ENCODE measurements around the gene ABHD8. TPM values are rescaled to one million over a fixed set of nuclear protein-coding genes. Genes with fewer than 3 reads are reported as not detected.

Gene ABHD8
- total and polyA plus RNA-seq, 2 experiments from 2014 or later = 5.5 to 16.5 TPM

DNA sequence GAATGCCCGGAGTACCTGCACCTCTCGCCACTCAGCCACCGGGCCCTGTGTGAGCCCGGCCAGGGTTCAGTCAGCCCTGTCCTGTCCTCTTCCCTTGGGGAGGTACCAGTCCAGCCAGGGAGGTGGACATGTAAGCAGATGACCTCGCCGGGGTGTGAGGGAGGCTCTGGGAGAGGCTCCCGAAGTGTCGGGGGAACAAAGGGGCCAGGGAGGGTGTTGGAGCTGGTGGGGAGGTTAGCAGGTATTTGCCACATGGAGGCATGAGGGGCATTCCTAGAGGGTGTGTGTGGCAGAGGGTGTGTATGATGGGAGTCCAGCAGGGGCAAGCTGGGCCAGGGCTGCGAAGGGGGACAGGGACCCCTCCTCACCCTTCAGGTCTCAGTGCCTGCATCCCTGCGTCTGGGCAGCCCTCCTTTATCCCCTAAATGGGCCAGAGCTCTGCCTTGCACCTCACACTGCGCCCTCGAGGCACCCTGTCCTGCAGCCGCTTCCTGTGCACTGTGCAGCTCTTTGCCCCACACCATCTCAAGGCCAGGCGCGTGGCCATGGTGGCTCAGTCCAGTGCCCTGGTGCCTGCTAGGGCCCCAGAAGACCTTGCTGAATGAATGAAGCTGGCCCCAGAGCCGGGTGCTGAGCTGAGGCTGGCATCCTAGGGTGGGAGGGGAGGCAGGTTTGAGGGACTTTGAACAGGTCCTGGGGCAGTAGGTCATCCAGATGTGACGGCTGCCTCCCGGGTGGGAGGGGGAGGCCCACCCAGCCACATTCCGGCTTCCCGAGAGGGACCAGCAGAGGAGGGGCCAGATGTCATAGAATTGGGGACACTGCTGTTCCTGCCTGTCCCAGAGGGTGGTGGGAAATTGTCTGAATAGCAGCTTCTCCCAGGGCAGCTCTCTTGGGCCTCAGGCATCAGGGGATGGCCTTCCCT, 9.2 kb upstream of the ABHD8 start:
- peaks cover 14% of the 10 kb centered on the region for H3F3A ChIP-seq (replicated peaks; ENCODE audit: low read depth)
- no peak overlapping the region for H2AFZ ChIP-seq
- H3K4me1 Mint-ChIP-seq = peaks cover 16% of the 10 kb centered on the region
- no peak overlapping the region for H3K4me2 ChIP-seq
- H3K27me3 Mint-ChIP-seq (ENCODE audit: insufficient read depth, low read depth, poor library complexity) = peaks cover 20% of the 10 kb centered on the region
- H3K79me2 ChIP-seq (replicated peaks; ENCODE audit: insufficient read depth) = peaks cover 25% of the 10 kb centered on the region
- peaks cover 16% of the 10 kb centered on the region for H4K20me1 ChIP-seq (replicated peaks; ENCODE audit: insufficient read depth)
- no peaks in the 10 kb centered on the region for H3K27me3 ChIP-seq (ENCODE audit: insufficient read depth)
- H3K4me3 ChIP-seq = no peak overlapping the region
- no peak for DNase-seq (ENCODE audit: low spot score)
- H3K4me1 ChIP-seq (ENCODE audit: insufficient read depth) = peaks cover 12% of the 10 kb centered on the region
- no peaks in the 10 kb centered on the region for H3K9me2 ChIP-seq (ENCODE audit: insufficient read depth)
- no peak overlapping the region; the same call in 2 of the 3 replicates for H3K4me3 Mint-ChIP-seq
- H3K36me3 Mint-ChIP-seq (ENCODE audit: low read depth) = peaks cover 42% of the 10 kb centered on the region
- peaks cover 10% of the 10 kb centered on the region; the same call in 1 of the 2 replicates for H3K36me3 ChIP-seq (ENCODE audit: insufficient read depth)
- no peak overlapping the region for H3K27ac Mint-ChIP-seq
- H3K9me3 Mint-ChIP-seq = no peaks in the 10 kb centered on the region; the same call in 2 of the 3 replicates
- TF ChIP-seq, protein P1, sequence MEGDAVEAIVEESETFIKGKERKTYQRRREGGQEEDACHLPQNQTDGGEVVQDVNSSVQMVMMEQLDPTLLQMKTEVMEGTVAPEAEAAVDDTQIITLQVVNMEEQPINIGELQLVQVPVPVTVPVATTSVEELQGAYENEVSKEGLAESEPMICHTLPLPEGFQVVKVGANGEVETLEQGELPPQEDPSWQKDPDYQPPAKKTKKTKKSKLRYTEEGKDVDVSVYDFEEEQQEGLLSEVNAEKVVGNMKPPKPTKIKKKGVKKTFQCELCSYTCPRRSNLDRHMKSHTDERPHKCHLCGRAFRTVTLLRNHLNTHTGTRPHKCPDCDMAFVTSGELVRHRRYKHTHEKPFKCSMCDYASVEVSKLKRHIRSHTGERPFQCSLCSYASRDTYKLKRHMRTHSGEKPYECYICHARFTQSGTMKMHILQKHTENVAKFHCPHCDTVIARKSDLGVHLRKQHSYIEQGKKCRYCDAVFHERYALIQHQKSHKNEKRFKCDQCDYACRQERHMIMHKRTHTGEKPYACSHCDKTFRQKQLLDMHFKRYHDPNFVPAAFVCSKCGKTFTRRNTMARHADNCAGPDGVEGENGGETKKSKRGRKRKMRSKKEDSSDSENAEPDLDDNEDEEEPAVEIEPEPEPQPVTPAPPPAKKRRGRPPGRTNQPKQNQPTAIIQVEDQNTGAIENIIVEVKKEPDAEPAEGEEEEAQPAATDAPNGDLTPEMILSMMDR (conservative IDR thresholded peaks at IDR 0.05; ENCODE audit: low read depth in 2 of 2) = no peak
- TF ChIP-seq EZH2 (IDR thresholded peaks at IDR 0.05; ENCODE audit: low read depth, unreplicated experiment) (no peak), ZNF114 (CRISPR knock-in tag; IDR thresholded peaks at IDR 0.05) (no peak), CREB1 (CRISPR knock-in tag; IDR thresholded peaks at IDR 0.05; ENCODE audit: low read depth) (no peak), STAT1 (IDR thresholded peaks at IDR 0.05; ENCODE audit: unreplicated experiment) (no peak), POLR2AphosphoS5 (IDR thresholded peaks at IDR 0.05; ENCODE audit: low read depth) (no peak), ZNF331 (CRISPR knock-in tag; IDR thresholded peaks at IDR 0.05; ENCODE audit: low read depth) (no peak), JUNB (IDR thresholded peaks at IDR 0.05; ENCODE audit: unreplicated experiment) (no peak)
- TF ChIP-seq, protein P2, sequence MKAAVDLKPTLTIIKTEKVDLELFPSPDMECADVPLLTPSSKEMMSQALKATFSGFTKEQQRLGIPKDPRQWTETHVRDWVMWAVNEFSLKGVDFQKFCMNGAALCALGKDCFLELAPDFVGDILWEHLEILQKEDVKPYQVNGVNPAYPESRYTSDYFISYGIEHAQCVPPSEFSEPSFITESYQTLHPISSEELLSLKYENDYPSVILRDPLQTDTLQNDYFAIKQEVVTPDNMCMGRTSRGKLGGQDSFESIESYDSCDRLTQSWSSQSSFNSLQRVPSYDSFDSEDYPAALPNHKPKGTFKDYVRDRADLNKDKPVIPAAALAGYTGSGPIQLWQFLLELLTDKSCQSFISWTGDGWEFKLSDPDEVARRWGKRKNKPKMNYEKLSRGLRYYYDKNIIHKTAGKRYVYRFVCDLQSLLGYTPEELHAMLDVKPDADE (IDR thresholded peaks at IDR 0.05) = no peak
- TF ChIP-seq, protein P3, sequence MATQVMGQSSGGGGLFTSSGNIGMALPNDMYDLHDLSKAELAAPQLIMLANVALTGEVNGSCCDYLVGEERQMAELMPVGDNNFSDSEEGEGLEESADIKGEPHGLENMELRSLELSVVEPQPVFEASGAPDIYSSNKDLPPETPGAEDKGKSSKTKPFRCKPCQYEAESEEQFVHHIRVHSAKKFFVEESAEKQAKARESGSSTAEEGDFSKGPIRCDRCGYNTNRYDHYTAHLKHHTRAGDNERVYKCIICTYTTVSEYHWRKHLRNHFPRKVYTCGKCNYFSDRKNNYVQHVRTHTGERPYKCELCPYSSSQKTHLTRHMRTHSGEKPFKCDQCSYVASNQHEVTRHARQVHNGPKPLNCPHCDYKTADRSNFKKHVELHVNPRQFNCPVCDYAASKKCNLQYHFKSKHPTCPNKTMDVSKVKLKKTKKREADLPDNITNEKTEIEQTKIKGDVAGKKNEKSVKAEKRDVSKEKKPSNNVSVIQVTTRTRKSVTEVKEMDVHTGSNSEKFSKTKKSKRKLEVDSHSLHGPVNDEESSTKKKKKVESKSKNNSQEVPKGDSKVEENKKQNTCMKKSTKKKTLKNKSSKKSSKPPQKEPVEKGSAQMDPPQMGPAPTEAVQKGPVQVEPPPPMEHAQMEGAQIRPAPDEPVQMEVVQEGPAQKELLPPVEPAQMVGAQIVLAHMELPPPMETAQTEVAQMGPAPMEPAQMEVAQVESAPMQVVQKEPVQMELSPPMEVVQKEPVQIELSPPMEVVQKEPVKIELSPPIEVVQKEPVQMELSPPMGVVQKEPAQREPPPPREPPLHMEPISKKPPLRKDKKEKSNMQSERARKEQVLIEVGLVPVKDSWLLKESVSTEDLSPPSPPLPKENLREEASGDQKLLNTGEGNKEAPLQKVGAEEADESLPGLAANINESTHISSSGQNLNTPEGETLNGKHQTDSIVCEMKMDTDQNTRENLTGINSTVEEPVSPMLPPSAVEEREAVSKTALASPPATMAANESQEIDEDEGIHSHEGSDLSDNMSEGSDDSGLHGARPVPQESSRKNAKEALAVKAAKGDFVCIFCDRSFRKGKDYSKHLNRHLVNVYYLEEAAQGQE (IDR thresholded peaks at IDR 0.05; ENCODE audit: unreplicated experiment) = no peak
- no peak overlapping the region for H3K27ac ChIP-seq (ENCODE audit: low read depth)
- no peak for ATAC-seq
